H1 (cell line): Measurements from ENCODE around the gene C9orf152. TPM values are rescaled to one million over a fixed set of nuclear protein-coding genes. Genes with fewer than 3 reads are reported as not detected.
A peak's percentile ranks its signal among the peaks of the same experiment; 100 is the strongest.

Experiments used
- CTCF ChIA-PET: fragments of 300-600 bp; sonication (Branson Sonifier 250); formaldehyde crosslinking; loops from one replicate; lab custom pipeline; 2021; ENCODE audit not compliant: partially characterized antibody; lab: Charles Lee
- POLR2A ChIA-PET: fragments of 300-600 bp; sonication (Branson Sonifier 250); formaldehyde crosslinking; loops from one replicate; lab custom pipeline; 2021; ENCODE audit warnings: inconsistent platforms; ENCODE audit not compliant: partially characterized antibody; lab: Charles Lee
- DNase-seq, 2 experiments: peaks; one replicate each; pipeline versions ENCODE4 v3.0.0 to v3.0.0-alpha.2; 2010 to 2022; ENCODE audit warnings: low spot score in 2 of 2, low read depth in 1 of 2, mixed read lengths in 1 of 2
- FAIRE-seq: peaks from 2 replicates; lab custom pipeline; 2011; peaks lifted over from hg19 to GRCh38; lab: Jason Lieb, UNC
- H2AFZ ChIP-seq: 2 replicates; pipeline ENCODE4 v1.8.1; 2012; ENCODE audit warnings: low read length, inconsistent platforms
- H2AK5ac ChIP-seq: 2 replicates; pipeline ENCODE4 v1.6.1; 2013; ENCODE audit warnings: low read depth, low read length
- H2BK120ac ChIP-seq: replicated peaks from 2 replicates; pipeline ENCODE3; 2013; ENCODE audit warnings: low read depth, low read length, inconsistent platforms
- H2BK12ac ChIP-seq: 2 replicates; pipeline ENCODE4 v1.6.1; 2013; ENCODE audit warnings: low read depth, low read length
- H2BK15ac ChIP-seq: 2 replicates; pipeline ENCODE4 v1.6.1; 2013; ENCODE audit warnings: low read length
- H2BK20ac ChIP-seq: 2 replicates; pipeline ENCODE4 v1.6.1; 2013; ENCODE audit warnings: low read length
- H2BK5ac ChIP-seq: 2 replicates; pipeline ENCODE4 v1.6.1; 2013; ENCODE audit warnings: low read depth, low read length
- H3K14ac ChIP-seq: 2 replicates; pipeline ENCODE4 v1.6.1; 2013; ENCODE audit warnings: inconsistent platforms; ENCODE audit not compliant: insufficient read length
- H3K18ac ChIP-seq: 2 replicates; pipeline ENCODE4 v1.6.1; 2013; ENCODE audit warnings: low read length; ENCODE audit errors: extremely low read depth
- H3K23ac ChIP-seq: 2 replicates; pipeline ENCODE4 v1.6.1; 2013; ENCODE audit warnings: inconsistent platforms; ENCODE audit not compliant: insufficient read length
- H3K23me2 ChIP-seq: 2 replicates; pipeline ENCODE4 v1.6.1; 2013; ENCODE audit warnings: low read depth, low read length
- H3K27ac ChIP-seq: 2 replicates; pipeline ENCODE4 v1.6.1; 2011; ENCODE audit warnings: low read depth, low read length, inconsistent platforms
- H3K27me3 ChIP-seq, 4 experiments: replicated peaks in 1 of 4; 1 replicate in 1 of 4; 2 replicates in 3 of 4; pipeline versions ENCODE4 v1.6.1 to v1.8.1; 2011 to 2013; ENCODE audit warnings: low read length in 3 of 4, mild to moderate bottlenecking in 3 of 4, inconsistent platforms in 2 of 4, mixed read lengths in 2 of 4, moderate library complexity in 1 of 4; ENCODE audit not compliant: control insufficient read depth in 3 of 4, insufficient read depth in 3 of 4; ENCODE audit errors: extremely low read depth in 1 of 4
- H3K36me3 ChIP-seq, 4 experiments: 2 replicates each; pipeline versions ENCODE4 v1.6.1 to v1.8.1; 2011 to 2013; ENCODE audit warnings: mild to moderate bottlenecking in 4 of 4, low read length in 3 of 4, moderate library complexity in 2 of 4, control low read depth in 1 of 4, inconsistent platforms in 1 of 4; ENCODE audit not compliant: insufficient read depth in 4 of 4, control insufficient read depth in 2 of 4
- H3K4ac ChIP-seq: replicated peaks from 2 replicates; pipeline ENCODE3; 2013; ENCODE audit warnings: low read length, low read depth, mixed read lengths, inconsistent platforms; ENCODE audit not compliant: insufficient read length
- H3K4me1 ChIP-seq, 4 experiments: replicated peaks in 1 of 4; 1 replicate in 1 of 4; 2 replicates in 3 of 4; pipeline versions ENCODE4 v1.6.1 to v1.8.1; 2011 to 2013; ENCODE audit warnings: low read length in 3 of 4, inconsistent platforms in 2 of 4, mixed read lengths in 1 of 4; ENCODE audit not compliant: insufficient read depth in 4 of 4, control insufficient read depth in 3 of 4
- H3K4me2 ChIP-seq, 2 experiments: 2 replicates each; pipeline versions ENCODE4 v1.6.1 to v1.8.1; 2011 to 2013; ENCODE audit warnings: low read depth in 2 of 2, low read length in 2 of 2, control low read depth in 1 of 2, inconsistent platforms in 1 of 2, mild to moderate bottlenecking in 1 of 2; ENCODE audit not compliant: insufficient read depth in 1 of 2
- H3K4me3 ChIP-seq, 4 experiments: fragments of 200-600, 300-600 bp in 1 of 4; sonication (generic), shearing (Covaris generic), sonication (Bioruptor Twin) in 1 of 4; 2 replicates each; pipeline versions ENCODE4 v1.5.1 to v1.8.1; 2011 to 2016; ENCODE audit warnings: low read length in 4 of 4, low read depth in 3 of 4, control low read depth in 2 of 4, inconsistent platforms in 2 of 4, mild to moderate bottlenecking in 2 of 4, mixed read lengths in 1 of 4, moderate library complexity in 1 of 4; ENCODE audit not compliant: insufficient read depth in 2 of 4; ENCODE audit errors: extremely low read depth in 1 of 4
- H3K56ac ChIP-seq: replicated peaks from 2 replicates; pipeline ENCODE3; 2013; ENCODE audit warnings: low read depth, mild to moderate bottlenecking, mixed read lengths, low read length, inconsistent platforms; ENCODE audit not compliant: insufficient read length
- H3K79me1 ChIP-seq: 2 replicates; pipeline ENCODE4 v1.6.1; 2013; ENCODE audit warnings: low read depth, low read length, control low read depth
- H3K79me2 ChIP-seq, 2 experiments: 2 replicates each; pipeline versions ENCODE4 v1.6.1 to v1.8.1; 2012 to 2013; ENCODE audit warnings: low read length in 2 of 2, mild to moderate bottlenecking in 2 of 2, inconsistent platforms in 1 of 2; ENCODE audit not compliant: insufficient read depth in 2 of 2, control insufficient read depth in 1 of 2
- H3K9ac ChIP-seq, 4 experiments: replicated peaks in 1 of 4; 1 replicate in 1 of 4; 2 replicates in 3 of 4; pipeline versions ENCODE4 v1.6.1 to v1.8.1; 2011 to 2013; ENCODE audit warnings: low read depth in 3 of 4, low read length in 3 of 4, control low read depth in 2 of 4, mild to moderate bottlenecking in 2 of 4, moderate library complexity in 2 of 4, inconsistent platforms in 1 of 4; ENCODE audit errors: extremely low read depth in 1 of 4
- H3K9me3 ChIP-seq, 2 experiments: 2 replicates each; pipeline versions ENCODE4 v1.6.1 to v1.8.1; 2012 to 2013; ENCODE audit warnings: mild to moderate bottlenecking in 2 of 2, moderate library complexity in 2 of 2, control low read depth in 1 of 2, inconsistent platforms in 1 of 2, low read depth in 1 of 2, low read length in 1 of 2, mixed read lengths in 1 of 2; ENCODE audit not compliant: insufficient read depth in 2 of 2
- H4K20me1 ChIP-seq, 2 experiments: replicated peaks in 1 of 2; 2 replicates each; pipeline versions ENCODE3 to v1.8.1; 2011 to 2013; ENCODE audit warnings: inconsistent platforms in 2 of 2, low read length in 2 of 2, mild to moderate bottlenecking in 1 of 2; ENCODE audit not compliant: insufficient read depth in 2 of 2, control insufficient read depth in 1 of 2
- H4K5ac ChIP-seq: 2 replicates; pipeline ENCODE4 v1.6.1; 2013; ENCODE audit warnings: low read length, low read depth, mixed read lengths, inconsistent platforms; ENCODE audit not compliant: insufficient read length
- H4K8ac ChIP-seq: 2 replicates; pipeline ENCODE4 v1.8.0; 2013; ENCODE audit warnings: mild to moderate bottlenecking, moderate library complexity, low read length, inconsistent platforms; ENCODE audit not compliant: insufficient read depth; ENCODE audit errors: extremely low read depth
- H4K91ac ChIP-seq: replicated peaks from 2 replicates; pipeline ENCODE3; 2013; ENCODE audit warnings: low read length, mixed read lengths, inconsistent platforms; ENCODE audit not compliant: insufficient read length
- ATF3 ChIP-seq: IDR thresholded peaks from 2 replicates; pipeline ENCODE4 v1.6.1; 2011; ENCODE audit warnings: low read depth, mild to moderate bottlenecking, low read length; ENCODE audit not compliant: insufficient read depth
- BCL11A ChIP-seq, 2 experiments: IDR thresholded peaks; one replicate each; pipeline ENCODE4 v1.6.1; 2011; ENCODE audit warnings: low read depth in 2 of 2, low read length in 2 of 2, mild to moderate bottlenecking in 2 of 2
- CEBPB ChIP-seq: IDR thresholded peaks from 2 replicates; pipeline ENCODE4 v1.6.1; 2012; ENCODE audit warnings: low read depth, low read length
- FOSL1 ChIP-seq: IDR thresholded peaks from 2 replicates; pipeline ENCODE4 v1.6.1; 2011; ENCODE audit warnings: mild to moderate bottlenecking, low read depth, low read length, moderate library complexity; ENCODE audit not compliant: insufficient read depth
- GTF2F1 ChIP-seq: IDR thresholded peaks from 2 replicates; pipeline ENCODE4 v1.6.1; 2012; ENCODE audit warnings: low read depth, low read length, improper control_type of control experiment, borderline replicate concordance
- HDAC2 ChIP-seq, 2 experiments: fragments of 300-600 bp in 1 of 2; sonication (generic) in 1 of 2; IDR thresholded peaks; 2 replicates each; pipeline ENCODE4 v1.6.1; 2011 to 2012; ENCODE audit warnings: low read depth in 2 of 2, low read length in 2 of 2, mild to moderate bottlenecking in 2 of 2, moderate library complexity in 2 of 2, borderline replicate concordance in 1 of 2, inconsistent platforms in 1 of 2
- HDAC6 ChIP-seq: IDR thresholded peaks from one replicate; pipeline ENCODE4 v1.7.1; 2012; ENCODE audit warnings: low read depth, mild to moderate bottlenecking, inconsistent platforms, low read length, moderate library complexity
- JUND ChIP-seq: IDR thresholded peaks from 2 replicates; pipeline ENCODE4 v1.6.1; 2011; ENCODE audit warnings: mild to moderate bottlenecking, improper control_type of control experiment, low read length
- NANOG ChIP-seq: IDR thresholded peaks from 2 replicates; pipeline ENCODE4 v1.6.1; 2011; ENCODE audit warnings: low read length, low read depth, mild to moderate bottlenecking, inconsistent platforms; ENCODE audit not compliant: insufficient read depth, poor library complexity, severe bottlenecking
- POU5F1 ChIP-seq: IDR thresholded peaks from 2 replicates; pipeline ENCODE4 v1.6.1; 2011; ENCODE audit warnings: low read depth, mild to moderate bottlenecking, low read length, moderate library complexity
- SRF ChIP-seq: IDR thresholded peaks from 2 replicates; pipeline ENCODE4 v1.6.1; 2011; ENCODE audit warnings: mild to moderate bottlenecking, low read depth, low read length, moderate library complexity
- TAF7 ChIP-seq: optimal IDR thresholded peaks from 2 replicates; pipeline ENCODE3; 2011; ENCODE audit warnings: low read depth, mild to moderate bottlenecking, inconsistent platforms, low read length, moderate library complexity, borderline replicate concordance
- TCF12 ChIP-seq: IDR thresholded peaks from 2 replicates; pipeline ENCODE4 v1.6.1; 2011; ENCODE audit warnings: low read depth, mild to moderate bottlenecking, low read length
- ZNF274 ChIP-seq: IDR thresholded peaks from 2 replicates; pipeline ENCODE4 v1.7.0; 2012; ENCODE audit warnings: low read length, borderline replicate concordance; ENCODE audit errors: extremely low read depth
- WGBS, 2 experiments: shearing (Covaris generic) in 1 of 2; methylation state at CpG; one replicate each; pipeline versions ENCODE4 v1.1.6 to v1.1.7; 2013 to 2015; ENCODE audit warnings: low lambda C conversion rate in 2 of 2, mixed read lengths in 2 of 2, inconsistent platforms in 1 of 2, low coverage in 1 of 2, missing lambda C conversion rate in 1 of 2; ENCODE audit not compliant: insufficient replicate concordance in 2 of 2, insufficient coverage in 1 of 2, insufficient read length in 1 of 2; ENCODE audit errors: extremely low coverage in 1 of 2, missing lambda C conversion rate in 1 of 2; 5-methylcytosine and 5-hydroxymethylcytosine counted together
- polyA plus RNA-seq, 7 experiments: library from polyadenylated mRNA; depleted of rRNA in 3 of 7; stranded (reverse) in 5 of 7; unstranded in 2 of 7; fragments of >200 nt in 5 of 7; fragments of 200-250 nt in 2 of 7; gene quantifications; 1 replicate in 5 of 7; 2 replicates in 1 of 7; 4 replicates in 1 of 7; pipeline versions ENCODE4 v1.2.1 to v1.2.3, GENCODE V29; 2011 to 2013; ENCODE audit warnings: missing spikeins in 2 of 7, mixed read lengths in 2 of 7
- total RNA-seq: library from RNA; stranded (reverse); fragmentation: NEBNext Ultra II Directional; extraction: Animal tissue kit (Norgen Biotek cat#: 25700); gene quantifications from 2 replicates; pipeline ENCODE4 v1.2.1, GENCODE V29; 2021

Gene C9orf152
- total and polyA plus RNA-seq, 2 of the 8 experiments (the other 6 are each of a cell fraction or from before 2014, with no cell fraction given) = not detected

DNA sequence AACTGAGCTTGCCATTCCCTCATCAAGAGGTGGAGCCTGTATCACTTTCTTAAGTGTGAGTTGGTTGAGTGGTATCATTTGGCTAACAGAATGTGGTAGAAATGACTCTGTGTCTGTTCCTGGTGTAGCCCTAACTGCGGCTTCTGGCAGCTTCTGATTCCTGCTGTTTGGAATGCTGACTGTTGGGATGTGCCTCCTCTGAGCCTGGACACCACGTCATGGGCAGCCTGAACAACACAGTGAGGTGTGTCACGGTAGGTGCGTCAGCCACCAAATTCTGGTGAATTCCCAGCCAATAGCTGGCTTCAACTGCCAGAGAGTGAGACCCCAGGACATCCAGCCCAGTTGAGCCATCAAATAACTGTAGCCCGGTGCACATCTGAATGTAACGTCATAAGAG is 6.1 kb upstream of the C9orf152 start:
- Histone ChIP-seq H4K91ac (no peak overlapping the region), H3K27ac (no peak overlapping the region), H3K23me2 (no peaks in the 10 kb centered on the region), H2BK5ac (no peak overlapping the region), H3K9ac (no peak overlapping the region), H4K8ac (no peak overlapping the region), H2BK12ac (no peak overlapping the region), H3K36me3 (no peaks in the 10 kb centered on the region), H2AFZ (0 out of 2 replicates have a peak overlapping the region, but pooled peaks have one; percentile 12), H4K20me1 (no peaks in the 10 kb centered on the region), H3K4me2 (no peak overlapping the region), H3K18ac (no peak overlapping the region), H3K4ac (no peak overlapping the region), H2BK15ac (no peak overlapping the region), H3K4me1 (no peaks in the 10 kb centered on the region), H3K79me2 (no peaks in the 10 kb centered on the region), H2AK5ac (no peak overlapping the region), H3K9me3 (0 out of 4 replicates have a peak, but pooled peaks cover 0 to 2% of the 10 kb centered on the region in 2 experiments), H3K4me3 (no peak overlapping the region), H3K23ac (no peak overlapping the region), H4K5ac (no peak overlapping the region), H3K56ac (no peak overlapping the region), H3K14ac (no peak overlapping the region), H3K79me1 (no peaks in the 10 kb centered on the region), H2BK20ac (no peak overlapping the region), H3K27me3 (no peaks in the 10 kb centered on the region), H2BK120ac (no peak overlapping the region)
- 95% methylated on average over 6 of the region's 6 CpGs; no CpG with 5 or more reads in 1 of the 2 experiments for WGBS, 2 experiments
- CTCF ChIA-PET = interaction anchor here (0.6 to 13.3 kb wide), 9 partner anchors 9 to 471 kb away, joined by 3 to 166 read pairs (median 3); no protein-coding TSS in a partner anchor
- POLR2A ChIA-PET = interaction anchor here (1.5 kb wide), 1 partner anchor 42 kb away, joined by 3 read pairs; the partner anchor contains the start of gene TXN
- DNase-seq = no peak
- no peak for FAIRE-seq
- TF ChIP-seq HDAC2 (IDR thresholded peaks at IDR 0.05; ENCODE audit: borderline replicate concordance in 1 of 2, low read depth in 2 of 2, low read length in 2 of 2) = no peak
- TF ChIP-seq ATF3 = no peak
- TF ChIP-seq NANOG = no peak
- no peak for TF ChIP-seq FOSL1
- TF ChIP-seq ZNF274 = no peak
- TF ChIP-seq SRF = no peak
- no peak for TF ChIP-seq CEBPB
- TF ChIP-seq POU5F1 = no peak
- no peak for TF ChIP-seq TAF7
- TF ChIP-seq BCL11A (IDR thresholded peaks at IDR 0.05; ENCODE audit: low read depth in 2 of 2, low read length in 2 of 2) = no peak
- no peak for TF ChIP-seq GTF2F1
- TF ChIP-seq TCF12 = no peak
- no peak for TF ChIP-seq JUND
- no peak for TF ChIP-seq HDAC6
